ENCODE data around the gene CLEC18A.
"Not testable (repeated sequence)": the region's sequence is repeated elsewhere in the genome, so short reads cannot be mapped to it uniquely, and the experiment has no call there.

Gene CLEC18A

DNA sequence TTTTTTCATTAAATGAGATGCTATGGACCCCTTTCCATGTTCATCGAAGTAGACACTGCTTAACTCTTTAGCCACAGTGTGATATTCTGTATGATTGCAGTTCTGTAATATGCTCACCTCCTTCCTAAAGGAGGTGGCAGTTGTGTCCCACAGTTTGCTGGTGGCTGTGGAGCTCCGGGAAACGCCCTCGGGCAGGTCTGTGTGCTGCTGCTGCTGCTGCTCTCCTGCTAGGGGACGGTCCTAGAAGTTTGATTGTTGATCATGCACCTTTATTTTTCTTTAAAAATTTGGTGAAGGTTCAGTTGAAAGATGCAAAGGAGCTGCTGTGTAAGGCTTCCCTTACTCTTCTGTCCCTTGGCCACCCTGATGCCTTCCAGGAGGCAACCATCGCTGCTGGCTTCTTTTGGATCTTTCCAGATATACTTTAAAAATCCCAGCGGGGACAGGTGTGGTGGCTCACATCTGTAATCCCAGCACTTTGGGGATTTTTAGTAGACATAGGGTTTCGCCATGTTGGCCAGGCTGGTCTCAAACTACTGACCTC lies 8.4 kb upstream of the CLEC18A start (continued):
- TF ChIP-seq, protein P1, sequence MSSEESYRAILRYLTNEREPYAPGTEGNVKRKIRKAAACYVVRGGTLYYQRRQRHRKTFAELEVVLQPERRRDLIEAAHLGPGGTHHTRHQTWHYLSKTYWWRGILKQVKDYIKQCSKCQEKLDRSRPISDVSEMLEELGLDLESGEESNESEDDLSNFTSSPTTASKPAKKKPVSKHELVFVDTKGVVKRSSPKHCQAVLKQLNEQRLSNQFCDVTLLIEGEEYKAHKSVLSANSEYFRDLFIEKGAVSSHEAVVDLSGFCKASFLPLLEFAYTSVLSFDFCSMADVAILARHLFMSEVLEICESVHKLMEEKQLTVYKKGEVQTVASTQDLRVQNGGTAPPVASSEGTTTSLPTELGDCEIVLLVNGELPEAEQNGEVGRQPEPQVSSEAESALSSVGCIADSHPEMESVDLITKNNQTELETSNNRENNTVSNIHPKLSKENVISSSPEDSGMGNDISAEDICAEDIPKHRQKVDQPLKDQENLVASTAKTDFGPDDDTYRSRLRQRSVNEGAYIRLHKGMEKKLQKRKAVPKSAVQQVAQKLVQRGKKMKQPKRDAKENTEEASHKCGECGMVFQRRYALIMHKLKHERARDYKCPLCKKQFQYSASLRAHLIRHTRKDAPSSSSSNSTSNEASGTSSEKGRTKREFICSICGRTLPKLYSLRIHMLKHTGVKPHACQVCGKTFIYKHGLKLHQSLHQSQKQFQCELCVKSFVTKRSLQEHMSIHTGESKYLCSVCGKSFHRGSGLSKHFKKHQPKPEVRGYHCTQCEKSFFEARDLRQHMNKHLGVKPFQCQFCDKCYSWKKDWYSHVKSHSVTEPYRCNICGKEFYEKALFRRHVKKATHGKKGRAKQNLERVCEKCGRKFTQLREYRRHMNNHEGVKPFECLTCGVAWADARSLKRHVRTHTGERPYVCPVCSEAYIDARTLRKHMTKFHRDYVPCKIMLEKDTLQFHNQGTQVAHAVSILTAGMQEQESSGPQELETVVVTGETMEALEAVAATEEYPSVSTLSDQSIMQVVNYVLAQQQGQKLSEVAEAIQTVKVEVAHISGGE (tag by site-specific recombination; conservative IDR thresholded peaks at IDR 0.05; ENCODE audit: low read depth): no peak
- TF ChIP-seq ZNF184 (tag by site-specific recombination; IDR thresholded peaks at IDR 0.05): no peak
- no peak for TF ChIP-seq ZNF302 (tag by site-specific recombination; IDR thresholded peaks at IDR 0.05; ENCODE audit: low read depth)

DNA sequence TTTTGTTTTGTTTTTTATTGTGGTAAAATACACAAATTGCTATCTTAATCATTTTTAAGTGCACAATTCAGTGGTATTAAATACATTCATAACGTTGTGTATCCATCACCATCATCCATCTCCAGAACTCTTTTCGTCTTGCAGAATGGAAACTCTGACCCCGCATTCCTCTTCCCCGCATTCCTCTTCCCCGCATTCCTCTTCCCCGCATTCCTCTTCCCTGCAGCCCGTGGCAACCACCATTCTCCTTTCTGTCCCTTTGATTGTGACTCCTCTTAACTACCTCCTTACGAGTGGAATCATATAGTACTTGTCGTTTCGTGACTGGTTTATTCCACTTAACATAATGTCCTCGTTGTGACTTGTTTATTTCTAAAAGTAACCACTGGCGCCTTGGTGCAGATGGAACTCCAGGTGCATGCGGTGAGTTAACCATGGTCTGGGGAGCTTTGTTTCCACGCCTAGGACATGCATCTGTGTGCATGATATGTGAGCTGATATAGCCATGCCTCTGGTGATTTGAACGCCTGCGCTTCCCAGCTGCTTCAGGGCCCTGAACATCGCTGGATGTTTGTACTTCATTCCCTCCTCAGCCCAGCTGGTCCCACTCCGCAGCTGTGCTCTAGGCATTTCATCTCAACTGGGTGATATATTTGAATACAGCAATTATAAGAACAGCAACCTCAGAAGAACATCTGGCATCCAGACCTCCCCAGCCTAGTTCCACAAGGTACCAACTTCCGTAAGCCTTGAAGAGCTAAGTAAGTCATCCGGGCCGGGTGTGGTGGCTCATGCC lies 7.7 kb upstream of the CLEC18A start:
- H3K4me3 ChIP-seq (ENCODE audit: low read depth, low read length); H3K4me1 ChIP-seq (ENCODE audit: control insufficient read depth, insufficient read depth, low read length); POLR2A ChIA-PET; H3K9me3 ChIP-seq (ENCODE audit: control insufficient read depth, insufficient read depth, low read depth, low read length); H3K27ac ChIP-seq (ENCODE audit: extremely low read depth, low read depth, low read length): not testable (repeated sequence)
- CTCF ChIA-PET: interaction anchor here (0.6 kb wide), 1 partner anchor 313 kb away, joined by 3 read pairs; no protein-coding TSS in a partner anchor
- H3K36me3 ChIP-seq (ENCODE audit: control insufficient read depth in 2 of 2, insufficient read depth in 1 of 2, low read length in 2 of 2): peaks cover 0 to 21% of the 10 kb centered on the region in 2 experiments; a peak in 1 of 3 replicates

DNA sequence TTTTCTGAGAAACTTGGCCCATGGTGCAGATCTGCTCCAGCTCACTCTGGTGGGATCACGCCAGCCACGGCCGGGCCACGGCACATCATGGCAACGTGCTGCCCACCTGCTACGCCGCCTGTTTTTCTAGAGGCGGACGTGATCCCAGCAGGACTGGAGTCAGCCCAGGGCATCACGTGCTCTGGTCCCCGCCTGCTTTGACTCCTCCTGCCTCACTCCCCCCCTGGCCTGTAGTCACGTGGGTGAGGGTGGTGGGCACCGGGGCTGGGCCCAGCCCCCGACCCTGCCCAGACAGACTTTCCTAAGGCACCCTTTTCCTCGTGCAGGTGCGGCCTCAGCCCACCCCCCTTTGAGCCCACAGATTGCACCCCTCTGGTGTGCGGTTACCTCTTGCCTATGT lies 723 bp upstream of the CLEC18A start:
- H3K36me3 ChIP-seq (ENCODE audit: control insufficient read depth in 2 of 2, insufficient read depth in 1 of 2, low read length in 2 of 2); H3K27ac ChIP-seq (ENCODE audit: extremely low read depth, low read depth, low read length); H3K4me3 ChIP-seq (ENCODE audit: low read depth, low read length); H3K9me3 ChIP-seq (ENCODE audit: control insufficient read depth, insufficient read depth, low read depth, low read length); CTCF ChIA-PET; POLR2A ChIA-PET; H3K4me1 ChIP-seq (ENCODE audit: control insufficient read depth, insufficient read depth, low read length): not testable (repeated sequence)

DNA sequence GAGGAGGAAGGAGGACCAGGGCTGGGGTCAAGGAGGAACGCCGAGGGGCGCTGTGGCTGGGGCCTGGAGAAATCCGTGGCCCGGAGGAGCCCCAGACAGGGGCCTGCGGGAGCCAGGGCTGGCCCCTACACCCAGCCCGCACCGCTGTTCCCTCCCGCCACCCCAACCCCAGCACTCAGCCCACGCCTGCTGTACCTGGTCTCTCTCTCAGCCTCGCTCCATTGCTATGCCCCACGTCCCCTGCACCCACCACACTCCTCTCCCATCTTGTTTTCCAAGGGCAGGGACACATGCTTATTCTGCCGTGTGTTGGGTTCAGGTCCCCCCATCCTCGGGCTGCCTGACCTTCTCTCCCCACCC lies 518 bp downstream of the CLEC18A start:
- H3K4me1 ChIP-seq (ENCODE audit: control insufficient read depth, insufficient read depth, low read length); H3K9me3 ChIP-seq (ENCODE audit: control insufficient read depth, insufficient read depth, low read depth, low read length); POLR2A ChIA-PET: not testable (repeated sequence)

DNA sequence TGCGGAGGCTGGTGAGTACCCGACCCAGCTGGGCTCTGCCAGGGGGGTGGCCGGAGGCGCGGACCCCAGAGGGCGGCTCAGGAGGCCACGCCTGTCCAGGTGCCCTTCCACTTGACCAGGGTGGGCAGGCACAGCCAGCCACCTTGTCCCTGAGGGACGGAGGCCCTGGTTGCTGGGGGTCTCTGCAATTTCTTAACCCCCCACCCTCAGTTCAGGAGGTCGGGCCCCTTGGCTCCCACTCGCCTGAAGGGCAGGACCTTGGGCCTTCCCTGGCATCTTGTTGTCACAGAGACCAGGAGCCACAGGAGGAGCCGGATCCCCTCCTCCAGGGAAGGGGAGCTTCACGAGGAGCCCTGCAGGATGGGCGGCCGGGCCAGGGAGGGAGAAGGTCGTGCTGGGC lies 982 bp downstream of the CLEC18A start:
- H3K36me3 ChIP-seq (ENCODE audit: control insufficient read depth in 2 of 2, insufficient read depth in 1 of 2, low read length in 2 of 2); POLR2A ChIA-PET; H3K9me3 ChIP-seq (ENCODE audit: control insufficient read depth, insufficient read depth, low read depth, low read length); H3K27ac ChIP-seq (ENCODE audit: extremely low read depth, low read depth, low read length); H3K4me3 ChIP-seq (ENCODE audit: low read depth, low read length); H3K4me1 ChIP-seq (ENCODE audit: control insufficient read depth, insufficient read depth, low read length); CTCF ChIA-PET: not testable (repeated sequence)

More for the DNA sequence above, 518 bp downstream of the CLEC18A start:
- H3K36me3 ChIP-seq (ENCODE audit: control insufficient read depth in 2 of 2, insufficient read depth in 1 of 2, low read length in 2 of 2); CTCF ChIA-PET; H3K4me3 ChIP-seq (ENCODE audit: low read depth, low read length); H3K27ac ChIP-seq (ENCODE audit: extremely low read depth, low read depth, low read length): not testable (repeated sequence)

DNA sequence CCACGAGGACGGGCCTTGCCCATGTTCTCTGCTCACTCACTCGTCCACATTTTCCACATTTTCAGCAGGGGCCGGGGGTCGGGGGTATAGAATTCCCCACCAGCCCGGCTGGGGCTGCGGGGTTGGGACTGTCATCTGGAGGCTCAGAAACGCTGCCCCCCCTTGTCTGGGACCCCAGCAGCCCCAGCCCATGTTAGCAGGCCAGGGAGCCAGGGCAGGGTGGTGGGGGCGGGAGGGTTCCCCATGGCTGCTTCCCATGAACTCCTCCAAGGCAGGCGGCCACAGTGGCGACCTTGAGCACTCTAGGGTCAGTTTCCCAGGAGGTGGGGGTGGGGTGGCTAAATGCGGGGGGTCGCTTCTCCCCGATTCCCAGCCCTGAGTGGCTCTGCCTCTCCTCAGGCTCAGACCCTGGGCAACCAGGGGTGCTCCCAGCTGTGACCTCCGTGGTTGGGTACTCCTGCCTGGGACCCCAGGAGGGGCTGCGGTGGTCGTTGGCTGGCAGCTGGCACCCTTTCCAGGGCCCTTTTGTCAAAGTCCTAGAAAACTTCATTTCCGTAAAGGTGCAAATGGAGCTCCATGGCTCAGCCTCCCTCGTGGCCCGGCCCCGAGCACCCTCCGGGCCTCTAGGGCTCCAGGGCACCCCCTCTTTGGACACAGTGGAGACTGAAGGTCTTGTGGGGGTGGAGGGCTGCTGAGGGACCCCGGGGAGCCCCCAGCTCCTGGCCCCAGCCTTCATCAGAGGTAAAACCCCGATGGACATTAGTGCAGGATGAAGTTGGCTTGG lies 1.6 kb downstream of the CLEC18A start:
- H3K36me3 ChIP-seq (ENCODE audit: control insufficient read depth in 2 of 2, insufficient read depth in 1 of 2, low read length in 2 of 2); POLR2A ChIA-PET; CTCF ChIA-PET: not testable (repeated sequence)

DNA sequence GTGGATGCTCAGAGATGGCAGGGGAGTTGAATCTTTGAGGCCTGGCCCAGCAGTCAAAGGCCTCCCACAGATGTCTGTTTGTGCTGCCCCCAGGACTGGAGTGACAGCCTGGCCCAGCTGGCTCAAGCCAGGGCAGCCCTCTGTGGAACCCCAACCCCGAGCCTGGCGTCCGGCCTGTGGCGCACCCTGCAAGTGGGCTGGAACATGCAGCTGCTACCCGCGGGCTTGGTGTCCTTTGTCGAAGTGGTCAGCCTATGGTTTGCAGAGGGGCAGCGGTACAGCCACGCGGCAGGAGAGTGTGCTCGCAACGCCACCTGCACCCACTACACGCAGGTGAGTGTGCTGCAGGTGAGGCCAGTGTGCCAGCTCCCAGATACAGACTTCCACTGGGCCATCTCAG lies 3.1 kb downstream of the CLEC18A start:
- H3K36me3 ChIP-seq (ENCODE audit: control insufficient read depth in 2 of 2, insufficient read depth in 1 of 2, low read length in 2 of 2); H3K4me1 ChIP-seq (ENCODE audit: control insufficient read depth, insufficient read depth, low read length); H3K9me3 ChIP-seq (ENCODE audit: control insufficient read depth, insufficient read depth, low read depth, low read length); POLR2A ChIA-PET; H3K27ac ChIP-seq (ENCODE audit: extremely low read depth, low read depth, low read length); CTCF ChIA-PET; H3K4me3 ChIP-seq (ENCODE audit: low read depth, low read length): not testable (repeated sequence)

More for the DNA sequence above, 1.6 kb downstream of the CLEC18A start:
- H3K27ac ChIP-seq (ENCODE audit: extremely low read depth, low read depth, low read length); H3K4me1 ChIP-seq (ENCODE audit: control insufficient read depth, insufficient read depth, low read length); H3K9me3 ChIP-seq (ENCODE audit: control insufficient read depth, insufficient read depth, low read depth, low read length); H3K4me3 ChIP-seq (ENCODE audit: low read depth, low read length): not testable (repeated sequence)

DNA sequence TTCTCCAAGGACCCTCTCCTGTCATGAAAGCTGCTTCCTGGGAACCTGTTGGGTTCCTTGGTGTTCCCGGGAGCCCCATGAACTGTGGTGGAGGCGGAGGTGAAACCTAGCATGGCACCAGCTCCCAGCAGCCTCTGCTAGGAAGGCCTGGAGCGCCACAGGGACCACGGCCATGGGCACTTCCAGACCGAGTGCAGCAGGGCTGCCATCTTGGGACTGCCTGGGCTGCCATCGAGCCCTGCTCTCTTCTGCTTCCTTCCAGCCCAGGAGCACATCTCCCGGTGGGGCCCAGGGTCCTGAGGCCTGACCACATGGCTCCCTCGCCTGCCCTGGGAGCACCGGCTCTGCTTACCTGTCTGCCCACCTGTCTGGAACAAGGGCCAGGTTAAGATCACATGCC lies 12.2 kb downstream of the CLEC18A start:
- H3K4me1 ChIP-seq (ENCODE audit: control insufficient read depth, insufficient read depth, low read length); H3K36me3 ChIP-seq (ENCODE audit: control insufficient read depth in 2 of 2, insufficient read depth in 1 of 2, low read length in 2 of 2); H3K4me3 ChIP-seq (ENCODE audit: low read depth, low read length); H3K9me3 ChIP-seq (ENCODE audit: control insufficient read depth, insufficient read depth, low read depth, low read length); CTCF ChIA-PET; POLR2A ChIA-PET; H3K27ac ChIP-seq (ENCODE audit: extremely low read depth, low read depth, low read length): not testable (repeated sequence)

DNA sequence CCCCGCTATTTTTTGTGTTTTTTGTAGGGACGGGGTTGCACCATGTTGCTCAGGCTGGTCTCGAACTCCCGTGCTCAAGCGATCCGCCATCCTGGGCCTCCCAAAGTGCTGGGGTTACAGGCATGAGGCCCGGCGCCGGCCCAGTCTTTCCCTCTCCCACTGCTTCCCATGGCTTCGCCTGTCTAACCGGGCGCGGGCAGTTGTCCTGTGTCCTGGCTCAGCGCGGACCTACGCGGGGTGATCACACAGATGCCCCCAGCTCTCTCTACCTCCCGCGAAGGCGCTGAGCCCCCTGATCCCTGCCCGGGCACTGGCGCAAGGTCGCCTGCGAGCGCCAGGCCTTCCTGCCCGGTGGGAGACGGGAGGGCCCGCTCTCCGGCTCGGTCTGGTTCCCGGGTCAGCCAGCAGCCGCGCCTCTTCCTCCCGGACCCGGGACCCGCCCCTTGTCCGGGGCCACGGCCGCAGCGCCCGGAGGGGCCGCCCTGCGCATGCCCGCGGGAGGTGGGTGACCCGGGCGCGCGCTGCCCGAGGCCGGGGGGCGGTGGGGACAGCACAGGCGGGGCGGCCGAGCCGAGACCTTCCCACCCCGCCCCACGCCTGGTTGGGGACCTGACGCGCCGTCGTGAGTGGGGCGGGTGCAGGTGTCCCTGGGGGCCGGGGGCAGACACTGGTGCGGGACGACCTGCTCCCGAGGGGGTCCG lies 14.0 kb downstream of the CLEC18A start:
- H3K9me3 ChIP-seq (ENCODE audit: control insufficient read depth, insufficient read depth, low read depth, low read length); H3K4me3 ChIP-seq (ENCODE audit: low read depth, low read length); POLR2A ChIA-PET; CTCF ChIA-PET; H3K4me1 ChIP-seq (ENCODE audit: control insufficient read depth, insufficient read depth, low read length); H3K36me3 ChIP-seq (ENCODE audit: control insufficient read depth in 2 of 2, insufficient read depth in 1 of 2, low read length in 2 of 2); H3K27ac ChIP-seq (ENCODE audit: extremely low read depth, low read depth, low read length): not testable (repeated sequence)

All from HEK293 (cell line).